ENCODE data around the gene TGFB2.
"Not testable (repeated sequence)": the region's sequence is repeated elsewhere in the genome, so short reads cannot be mapped to it uniquely, and the experiment has no call there.

TGFB2 gene

DNA sequence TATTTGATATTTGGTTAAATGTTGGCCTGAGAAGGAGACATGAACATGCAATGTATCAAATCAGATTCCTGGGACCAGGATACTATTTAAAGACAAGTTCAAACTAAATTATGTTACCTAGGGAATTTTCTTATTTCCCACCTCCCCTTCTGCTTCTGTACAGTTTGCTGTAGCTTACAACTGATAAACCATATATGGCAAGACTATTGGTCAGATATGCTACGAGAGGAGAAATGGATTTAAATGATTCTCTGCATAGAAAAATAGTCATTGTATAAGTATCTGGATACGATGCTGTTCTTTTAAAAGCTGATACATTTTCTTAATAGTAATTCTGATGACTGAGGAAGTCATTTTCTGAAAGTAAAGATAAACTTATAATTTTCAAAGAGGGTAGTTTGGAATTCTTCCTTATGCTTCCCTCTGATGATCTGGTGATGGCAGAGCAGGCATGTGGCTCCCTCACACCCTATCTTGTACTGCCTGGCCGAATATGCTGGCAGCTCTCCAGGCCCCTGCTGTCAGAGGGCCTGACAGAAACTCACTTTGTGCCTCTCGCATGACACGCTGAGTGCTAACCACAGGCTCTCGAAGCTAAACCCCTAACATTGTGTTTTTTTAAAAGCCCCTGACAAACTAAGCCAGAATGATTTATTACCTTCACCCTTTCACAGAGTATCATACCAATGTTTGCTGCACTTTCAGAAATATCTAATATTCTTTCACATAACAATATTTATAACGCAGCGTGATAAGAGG is 40.7 kb upstream of the TGFB2 start:
- no peaks in the 10 kb centered on the region for H3K9me3 ChIP-seq (ENCODE audit: control insufficient read depth in 5 of 5, low read length in 5 of 5)
- H3K36me3 ChIP-seq (ENCODE audit: control insufficient read depth in 5 of 5, insufficient read depth in 5 of 5, low read length in 5 of 5), result peaks cover 0 to 24% (median 14%) of the 10 kb centered on the region in 5 donors
- no peak overlapping the region for H3K27ac ChIP-seq (ENCODE audit: low read depth, low read length)
- H3K4me3 ChIP-seq (ENCODE audit: low read depth in 1 of 5, low read length in 5 of 5), result no peak overlapping the region
- H3K27me3 ChIP-seq (ENCODE audit: control insufficient read depth in 5 of 5, insufficient read depth in 4 of 5, low read length in 5 of 5), result no peaks in the 10 kb centered on the region
- no peak overlapping the region for H3K9ac ChIP-seq (ENCODE audit: low read length in 5 of 5)
- H3K4me1 ChIP-seq (ENCODE audit: control insufficient read depth in 5 of 5, insufficient read depth in 5 of 5, low read length in 5 of 5), result peaks cover 0 to under 1% (median 0%) of the 10 kb centered on the region in 5 donors

- Histone ChIP-seq H3K36me3 (ENCODE audit: control insufficient read depth in 5 of 5, insufficient read depth in 5 of 5, low read length in 5 of 5) (peaks cover 0 to 24% (median 14%) of the 10 kb centered on the region in 5 donors), H3K4me3 (ENCODE audit: low read depth in 1 of 5, low read length in 5 of 5) (no peak overlapping the region), H3K27ac (ENCODE audit: low read depth, low read length) (no peak overlapping the region), H3K4me1 (ENCODE audit: control insufficient read depth in 5 of 5, insufficient read depth in 5 of 5, low read length in 5 of 5) (no peaks in the 10 kb centered on the region), H3K9ac (ENCODE audit: low read length in 5 of 5) (no peak overlapping the region), H3K27me3 (ENCODE audit: control insufficient read depth in 5 of 5, insufficient read depth in 4 of 5, low read length in 5 of 5) (no peaks in the 10 kb centered on the region), H3K9me3 (ENCODE audit: control insufficient read depth in 5 of 5, low read length in 5 of 5) (no peaks in the 10 kb centered on the region)
Observed at GRCh38 chr1:218305472-218306064, 39.6 kb upstream of the TGFB2 start.

DNA sequence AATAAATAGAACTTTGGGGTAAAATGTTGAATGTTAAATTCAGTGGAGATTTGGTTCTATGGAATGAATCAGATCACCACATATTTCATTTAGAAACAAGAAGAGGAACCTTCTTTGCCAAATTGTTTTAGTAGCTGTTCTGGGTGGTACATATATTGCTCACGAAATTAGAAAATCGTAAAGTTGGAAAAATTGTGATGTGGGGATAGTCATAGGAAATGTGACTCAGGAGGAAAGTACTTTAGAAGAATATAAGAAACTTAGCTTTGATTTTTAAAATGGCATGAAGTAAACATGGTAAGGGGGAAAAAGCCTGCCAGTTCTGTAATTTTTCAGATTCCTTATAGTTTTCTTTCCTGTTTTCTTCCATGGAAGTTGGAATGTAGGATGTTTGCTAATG is 32.6 kb upstream of the TGFB2 start:
- Histone ChIP-seq H3K9ac (ENCODE audit: low read length in 5 of 5) (no peak overlapping the region), H3K4me3 (ENCODE audit: low read depth in 1 of 5, low read length in 5 of 5) (no peak overlapping the region), H3K27me3 (ENCODE audit: control insufficient read depth in 5 of 5, insufficient read depth in 4 of 5, low read length in 5 of 5) (no peaks in the 10 kb centered on the region), H3K4me1 (ENCODE audit: control insufficient read depth in 5 of 5, insufficient read depth in 5 of 5, low read length in 5 of 5) (no peaks in the 10 kb centered on the region), H3K9me3 (ENCODE audit: control insufficient read depth in 5 of 5, low read length in 5 of 5) (no peaks in the 10 kb centered on the region), H3K36me3 (ENCODE audit: control insufficient read depth in 5 of 5, insufficient read depth in 5 of 5, low read length in 5 of 5) (peaks cover 0 to 6% (median 0%) of the 10 kb centered on the region in 5 donors), H3K27ac (ENCODE audit: low read depth, low read length) (no peak overlapping the region)

DNA sequence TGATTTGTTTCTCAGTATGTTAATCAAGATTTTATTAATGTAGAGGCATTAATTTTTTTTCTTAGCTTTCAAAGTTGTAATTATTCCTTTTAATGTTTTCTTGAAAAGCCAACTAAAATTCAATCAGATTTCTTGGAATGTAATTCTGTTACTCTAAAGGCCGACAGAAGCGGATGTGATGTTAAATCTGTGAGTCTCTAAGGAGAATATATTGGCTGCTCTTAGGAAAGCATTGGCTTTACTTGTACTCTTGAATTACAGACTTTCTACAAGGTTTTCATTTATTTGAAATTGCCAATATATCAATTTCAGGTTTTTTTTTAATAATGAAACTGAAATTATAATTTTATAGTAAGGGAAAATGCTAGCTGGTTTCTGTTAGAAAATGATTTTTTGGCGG is 30.8 kb upstream of the TGFB2 start:
- peaks cover 0 to 14% (median 0%) of the 10 kb centered on the region in 5 donors for H3K36me3 ChIP-seq (ENCODE audit: control insufficient read depth in 5 of 5, insufficient read depth in 5 of 5, low read length in 5 of 5)
- no peak overlapping the region for H3K9ac ChIP-seq (ENCODE audit: low read length in 5 of 5)
- no peak overlapping the region for H3K27ac ChIP-seq (ENCODE audit: low read depth, low read length)
- H3K27me3 ChIP-seq (ENCODE audit: control insufficient read depth in 5 of 5, insufficient read depth in 4 of 5, low read length in 5 of 5), result no peaks in the 10 kb centered on the region
- no peaks in the 10 kb centered on the region for H3K4me1 ChIP-seq (ENCODE audit: control insufficient read depth in 5 of 5, insufficient read depth in 5 of 5, low read length in 5 of 5)
- no peaks in the 10 kb centered on the region for H3K9me3 ChIP-seq (ENCODE audit: control insufficient read depth in 5 of 5, low read length in 5 of 5)
- no peak overlapping the region for H3K4me3 ChIP-seq (ENCODE audit: low read depth in 1 of 5, low read length in 5 of 5)

GRCh38 chr1:218315638-218316037 is 29.5 kb upstream of the TGFB2 start:
- Histone ChIP-seq H3K27ac (ENCODE audit: low read depth, low read length) (no peak overlapping the region), H3K9me3 (ENCODE audit: control insufficient read depth in 5 of 5, low read length in 5 of 5) (no peaks in the 10 kb centered on the region), H3K4me3 (ENCODE audit: low read depth in 1 of 5, low read length in 5 of 5) (no peak overlapping the region), H3K4me1 (ENCODE audit: control insufficient read depth in 5 of 5, insufficient read depth in 5 of 5, low read length in 5 of 5) (no peaks in the 10 kb centered on the region), H3K27me3 (ENCODE audit: control insufficient read depth in 5 of 5, insufficient read depth in 4 of 5, low read length in 5 of 5) (no peaks in the 10 kb centered on the region), H3K9ac (ENCODE audit: low read length in 5 of 5) (no peak overlapping the region), H3K36me3 (ENCODE audit: control insufficient read depth in 5 of 5, insufficient read depth in 5 of 5, low read length in 5 of 5) (peaks cover 0 to 14% (median 0%) of the 10 kb centered on the region in 5 donors)

GRCh38 chr1:218317061-218317460 is 28.1 kb upstream of the TGFB2 start:
- Histone ChIP-seq H3K27me3 (ENCODE audit: control insufficient read depth in 5 of 5, insufficient read depth in 4 of 5, low read length in 5 of 5) (no peaks in the 10 kb centered on the region), H3K4me3 (ENCODE audit: low read depth in 1 of 5, low read length in 5 of 5) (no peak overlapping the region), H3K27ac (ENCODE audit: low read depth, low read length) (no peak overlapping the region), H3K4me1 (ENCODE audit: control insufficient read depth in 5 of 5, insufficient read depth in 5 of 5, low read length in 5 of 5) (no peaks in the 10 kb centered on the region), H3K36me3 (ENCODE audit: control insufficient read depth in 5 of 5, insufficient read depth in 5 of 5, low read length in 5 of 5) (peaks cover 0 to 14% (median 0%) of the 10 kb centered on the region in 5 donors), H3K9me3 (ENCODE audit: control insufficient read depth in 5 of 5, low read length in 5 of 5) (no peaks in the 10 kb centered on the region), H3K9ac (ENCODE audit: low read length in 5 of 5) (no peak overlapping the region)

- not testable (repeated sequence) for H3K27me3 ChIP-seq (ENCODE audit: control insufficient read depth in 5 of 5, insufficient read depth in 4 of 5, low read length in 5 of 5); H3K9ac ChIP-seq (ENCODE audit: low read length in 5 of 5); H3K4me1 ChIP-seq (ENCODE audit: control insufficient read depth in 5 of 5, insufficient read depth in 5 of 5, low read length in 5 of 5); H3K9me3 ChIP-seq (ENCODE audit: control insufficient read depth in 5 of 5, low read length in 5 of 5); H3K27ac ChIP-seq (ENCODE audit: low read depth, low read length); H3K4me3 ChIP-seq (ENCODE audit: low read depth in 1 of 5, low read length in 5 of 5)
- H3K36me3 ChIP-seq (ENCODE audit: control insufficient read depth in 5 of 5, insufficient read depth in 5 of 5, low read length in 5 of 5), result peaks cover 10 to 20% (median 18%) of the 10 kb centered on the region in 5 donors
Observed at GRCh38 chr1:218320182-218320581, 25.0 kb upstream of the TGFB2 start.

- H3K9me3 ChIP-seq (ENCODE audit: control insufficient read depth in 5 of 5, low read length in 5 of 5), result no peaks in the 10 kb centered on the region
- no peak overlapping the region for H3K27ac ChIP-seq (ENCODE audit: low read depth, low read length)
- H3K9ac ChIP-seq (ENCODE audit: low read length in 5 of 5), result no peak overlapping the region
- no peak overlapping the region for H3K4me3 ChIP-seq (ENCODE audit: low read depth in 1 of 5, low read length in 5 of 5)
- H3K36me3 ChIP-seq (ENCODE audit: control insufficient read depth in 5 of 5, insufficient read depth in 5 of 5, low read length in 5 of 5), result peaks cover 7 to 21% (median 18%) of the 10 kb centered on the region in 5 donors
- H3K27me3 ChIP-seq (ENCODE audit: control insufficient read depth in 5 of 5, insufficient read depth in 4 of 5, low read length in 5 of 5), result no peaks in the 10 kb centered on the region
- no peaks in the 10 kb centered on the region for H3K4me1 ChIP-seq (ENCODE audit: control insufficient read depth in 5 of 5, insufficient read depth in 5 of 5, low read length in 5 of 5)
Observed at GRCh38 chr1:218322762-218323161, 22.4 kb upstream of the TGFB2 start.

- Histone ChIP-seq H3K4me1 (ENCODE audit: control insufficient read depth in 5 of 5, insufficient read depth in 5 of 5, low read length in 5 of 5) (no peaks in the 10 kb centered on the region), H3K4me3 (ENCODE audit: low read depth in 1 of 5, low read length in 5 of 5) (no peak overlapping the region), H3K9me3 (ENCODE audit: control insufficient read depth in 5 of 5, low read length in 5 of 5) (no peaks in the 10 kb centered on the region), H3K36me3 (ENCODE audit: control insufficient read depth in 5 of 5, insufficient read depth in 5 of 5, low read length in 5 of 5) (peaks cover 1 to 21% (median 18%) of the 10 kb centered on the region in 5 donors), H3K27ac (ENCODE audit: low read depth, low read length) (no peak overlapping the region), H3K27me3 (ENCODE audit: control insufficient read depth in 5 of 5, insufficient read depth in 4 of 5, low read length in 5 of 5) (no peaks in the 10 kb centered on the region), H3K9ac (ENCODE audit: low read length in 5 of 5) (no peak overlapping the region)
Observed at GRCh38 chr1:218323568-218324225, 21.4 kb upstream of the TGFB2 start.

DNA sequence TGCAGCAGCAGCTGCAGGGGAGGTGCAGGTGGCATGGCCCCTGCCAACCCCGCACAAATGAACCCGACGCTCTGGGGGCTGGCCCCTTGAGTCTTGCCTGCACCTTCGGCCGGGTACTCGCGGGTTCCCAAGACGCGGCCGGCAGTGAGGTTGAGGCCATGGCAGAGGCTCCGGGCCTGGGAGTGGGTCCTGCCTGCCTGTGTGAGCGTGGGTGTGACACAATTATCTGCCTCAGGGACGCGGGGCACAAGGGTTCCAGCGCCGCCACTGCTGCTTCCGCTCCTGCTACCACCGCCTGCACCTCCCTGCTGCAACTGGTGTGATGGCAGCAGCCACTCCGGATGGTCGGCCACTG is 20.9 kb upstream of the TGFB2 start:
- H3K4me1 ChIP-seq (ENCODE audit: control insufficient read depth in 5 of 5, insufficient read depth in 5 of 5, low read length in 5 of 5), result no peaks in the 10 kb centered on the region
- H3K9me3 ChIP-seq (ENCODE audit: control insufficient read depth in 5 of 5, low read length in 5 of 5), result no peaks in the 10 kb centered on the region
- no peak overlapping the region for H3K27ac ChIP-seq (ENCODE audit: low read depth, low read length)
- H3K36me3 ChIP-seq (ENCODE audit: control insufficient read depth in 5 of 5, insufficient read depth in 5 of 5, low read length in 5 of 5), result peaks cover 0 to 21% (median 18%) of the 10 kb centered on the region in 5 donors
- H3K27me3 ChIP-seq (ENCODE audit: control insufficient read depth in 5 of 5, insufficient read depth in 4 of 5, low read length in 5 of 5), result no peaks in the 10 kb centered on the region
- H3K9ac ChIP-seq (ENCODE audit: low read length in 5 of 5), result no peak overlapping the region
- H3K4me3 ChIP-seq (ENCODE audit: low read depth in 1 of 5, low read length in 5 of 5), result no peak overlapping the region
